Stimulated activated CD4-positive, alpha-beta T cell treated with anti-CD3 and anti-CD28 coated beads, Interleukin-4, amount 100 ng/mL, for 24 hours (primary cell): ENCODE measurements around the gene SH3D21.
A peak's percentile ranks its signal among the peaks of the same experiment; 100 is the strongest.

Experiments
- DNase-seq: peaks from one replicate; pipeline ENCODE4 v3.0.0-alpha.2; 2020

Gene SH3D21

GRCh38 chr1:36359911-36360550, 53.9 kb downstream of the SH3D21 start:
- peak; percentile 25 for DNase-seq

GRCh38 chr1:36365381-36365780, 59.2 kb downstream of the SH3D21 start:
- DNase-seq, result no peak

GRCh38 chr1:36366091-36366661, 60.0 kb downstream of the SH3D21 start:
- peak; percentile 44 for DNase-seq

GRCh38 chr1:36367066-36367465, 60.9 kb downstream of the SH3D21 start:
- DNase-seq, result no peak

GRCh38 chr1:36367798-36368197, 61.6 kb downstream of the SH3D21 start:
- no peak for DNase-seq

GRCh38 chr1:36369061-36369861, 63.1 kb downstream of the SH3D21 start:
- peak; percentile 86 for DNase-seq
